Measurements from ENCODE around the gene ATP6V0B. TPM values are rescaled to one million over a fixed set of nuclear protein-coding genes. Genes with fewer than 3 reads are reported as not detected.

ATP6V0B gene
- total and polyA plus RNA-seq, 2 of the 13 experiments (the other 11 are each of a cell fraction or from before 2014, with no cell fraction given) = 157 to 161 TPM

DNA sequence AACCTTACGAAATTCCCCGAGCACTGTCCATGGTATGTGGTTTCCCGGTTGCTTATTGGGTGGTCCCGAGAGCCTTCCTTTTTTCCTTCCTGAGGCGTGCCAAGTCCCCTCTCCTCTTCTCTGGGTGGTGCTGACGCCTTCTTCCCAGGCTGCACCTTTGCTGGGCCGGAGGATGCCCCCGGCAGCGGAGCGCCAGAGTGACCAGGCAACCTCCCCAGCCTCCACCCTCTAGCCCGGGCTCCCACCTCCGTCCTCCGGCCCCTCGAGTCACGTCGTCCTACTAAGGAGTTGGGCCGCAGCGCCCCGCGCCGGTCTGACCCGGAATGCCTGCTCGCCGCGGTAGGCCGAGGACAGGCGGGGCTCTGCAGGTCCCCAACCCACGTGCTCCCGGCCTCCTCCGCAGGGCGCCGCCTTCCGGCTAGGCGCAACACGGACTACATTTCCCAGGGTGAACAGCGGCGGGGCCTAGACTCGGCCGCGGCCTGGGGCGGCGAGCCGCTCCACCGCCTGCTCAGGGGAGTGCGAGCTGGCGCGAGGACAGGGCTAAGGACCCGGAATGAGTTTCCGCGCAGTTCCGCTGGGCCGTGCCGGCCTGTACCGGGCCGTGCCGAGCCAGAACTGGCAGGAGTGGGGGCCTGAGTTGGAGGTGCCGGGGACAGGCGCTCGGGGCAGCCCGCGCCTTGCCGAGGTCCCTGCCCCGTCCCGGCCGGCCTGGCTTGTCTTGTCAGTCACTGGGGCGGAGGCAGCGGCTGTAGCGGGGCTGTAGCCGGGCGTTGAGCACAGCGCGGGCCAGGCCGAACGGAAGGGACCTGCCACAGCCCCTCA, 28.3 kb upstream of the ATP6V0B start, which contains the start of gene IPO13 (continued):
- no peak; the same call in 1 of the 2 replicates for TF ChIP-seq SMYD3 (CRISPR knock-in tag; IDR thresholded peaks at IDR 0.05)
- TF ChIP-seq ZNF468 (CRISPR knock-in tag; IDR thresholded peaks at IDR 0.05) = peak; percentile 68; the same call in 1 of the 2 replicates
- no peak for TF ChIP-seq SNAI1 (CRISPR knock-in tag; IDR thresholded peaks at IDR 0.05; ENCODE audit: borderline replicate concordance)
- no peak for TF ChIP-seq ZFP36L2 (CRISPR knock-in tag; IDR thresholded peaks at IDR 0.05)
- peak; percentile 96 for TF ChIP-seq ZNF790 (CRISPR knock-in tag; IDR thresholded peaks at IDR 0.05; ENCODE audit: borderline replicate concordance)
- peak; percentile 40 for TF ChIP-seq FOSL2 (CRISPR knock-in tag; IDR thresholded peaks at IDR 0.05)
- no peak for TF ChIP-seq ZNF7 (CRISPR knock-in tag; IDR thresholded peaks at IDR 0.05)
- peak; percentile 97 for TF ChIP-seq GABPB1 (CRISPR knock-in tag; IDR thresholded peaks at IDR 0.05)
- no peak; the same call in 1 of the 2 replicates for TF ChIP-seq ZSCAN20 (CRISPR knock-in tag; IDR thresholded peaks at IDR 0.05; ENCODE audit: borderline replicate concordance)
- TF ChIP-seq, protein P1, sequence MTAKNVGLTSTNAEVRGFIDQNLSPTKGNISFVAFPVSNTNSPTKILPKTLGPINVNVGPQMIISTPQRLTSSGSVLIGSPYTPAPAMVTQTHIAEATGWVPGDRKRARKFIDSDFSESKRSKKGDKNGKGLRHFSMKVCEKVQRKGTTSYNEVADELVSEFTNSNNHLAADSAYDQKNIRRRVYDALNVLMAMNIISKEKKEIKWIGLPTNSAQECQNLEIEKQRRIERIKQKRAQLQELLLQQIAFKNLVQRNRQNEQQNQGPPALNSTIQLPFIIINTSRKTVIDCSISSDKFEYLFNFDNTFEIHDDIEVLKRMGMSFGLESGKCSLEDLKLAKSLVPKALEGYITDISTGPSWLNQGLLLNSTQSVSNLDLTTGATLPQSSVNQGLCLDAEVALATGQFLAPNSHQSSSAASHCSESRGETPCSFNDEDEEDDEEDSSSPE (CRISPR knock-in tag; IDR thresholded peaks at IDR 0.05) = peak; percentile 89
- TF ChIP-seq FOXM1 (CRISPR knock-in tag; IDR thresholded peaks at IDR 0.05) = 0 out of 2 replicates have a peak, but pooled peaks have one; percentile 60
- 0 out of 2 replicates have a peak, but pooled peaks have one; percentile 43 for TF ChIP-seq ZNF768 (CRISPR knock-in tag; IDR thresholded peaks at IDR 0.05)
- TF ChIP-seq, protein P2, sequence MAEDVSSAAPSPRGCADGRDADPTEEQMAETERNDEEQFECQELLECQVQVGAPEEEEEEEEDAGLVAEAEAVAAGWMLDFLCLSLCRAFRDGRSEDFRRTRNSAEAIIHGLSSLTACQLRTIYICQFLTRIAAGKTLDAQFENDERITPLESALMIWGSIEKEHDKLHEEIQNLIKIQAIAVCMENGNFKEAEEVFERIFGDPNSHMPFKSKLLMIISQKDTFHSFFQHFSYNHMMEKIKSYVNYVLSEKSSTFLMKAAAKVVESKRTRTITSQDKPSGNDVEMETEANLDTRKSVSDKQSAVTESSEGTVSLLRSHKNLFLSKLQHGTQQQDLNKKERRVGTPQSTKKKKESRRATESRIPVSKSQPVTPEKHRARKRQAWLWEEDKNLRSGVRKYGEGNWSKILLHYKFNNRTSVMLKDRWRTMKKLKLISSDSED (CRISPR knock-in tag; IDR thresholded peaks at IDR 0.05) = no peak
- no peak for TF ChIP-seq ATM (IDR thresholded peaks at IDR 0.05; ENCODE audit: borderline replicate concordance)
- peak; percentile 83 for TF ChIP-seq SALL1 (CRISPR knock-in tag; IDR thresholded peaks at IDR 0.05)
- peak; percentile 78 for TF ChIP-seq PITX1 (CRISPR knock-in tag; IDR thresholded peaks at IDR 0.05)
- TF ChIP-seq, protein P3, sequence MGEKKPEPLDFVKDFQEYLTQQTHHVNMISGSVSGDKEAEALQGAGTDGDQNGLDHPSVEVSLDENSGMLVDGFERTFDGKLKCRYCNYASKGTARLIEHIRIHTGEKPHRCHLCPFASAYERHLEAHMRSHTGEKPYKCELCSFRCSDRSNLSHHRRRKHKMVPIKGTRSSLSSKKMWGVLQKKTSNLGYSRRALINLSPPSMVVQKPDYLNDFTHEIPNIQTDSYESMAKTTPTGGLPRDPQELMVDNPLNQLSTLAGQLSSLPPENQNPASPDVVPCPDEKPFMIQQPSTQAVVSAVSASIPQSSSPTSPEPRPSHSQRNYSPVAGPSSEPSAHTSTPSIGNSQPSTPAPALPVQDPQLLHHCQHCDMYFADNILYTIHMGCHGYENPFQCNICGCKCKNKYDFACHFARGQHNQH (CRISPR knock-in tag; IDR thresholded peaks at IDR 0.05) = peak; percentile 81; the same call in 1 of the 2 replicates
- no peak for TF ChIP-seq ZNF530 (CRISPR knock-in tag; IDR thresholded peaks at IDR 0.05; ENCODE audit: low read depth)
- peak; percentile 30; the same call in 1 of the 2 replicates for TF ChIP-seq SIX1 (CRISPR knock-in tag; IDR thresholded peaks at IDR 0.05; ENCODE audit: borderline replicate concordance)
- TF ChIP-seq ZNF225 (CRISPR knock-in tag; IDR thresholded peaks at IDR 0.05) = peak; percentile 82
- peak; percentile 64; the same call in 1 of the 2 replicates for TF ChIP-seq GATA4 (IDR thresholded peaks at IDR 0.05; ENCODE audit: borderline replicate concordance, low read depth)
- peak; percentile 89 for TF ChIP-seq SP4 (CRISPR knock-in tag; IDR thresholded peaks at IDR 0.05)
- TF ChIP-seq, protein P4, sequence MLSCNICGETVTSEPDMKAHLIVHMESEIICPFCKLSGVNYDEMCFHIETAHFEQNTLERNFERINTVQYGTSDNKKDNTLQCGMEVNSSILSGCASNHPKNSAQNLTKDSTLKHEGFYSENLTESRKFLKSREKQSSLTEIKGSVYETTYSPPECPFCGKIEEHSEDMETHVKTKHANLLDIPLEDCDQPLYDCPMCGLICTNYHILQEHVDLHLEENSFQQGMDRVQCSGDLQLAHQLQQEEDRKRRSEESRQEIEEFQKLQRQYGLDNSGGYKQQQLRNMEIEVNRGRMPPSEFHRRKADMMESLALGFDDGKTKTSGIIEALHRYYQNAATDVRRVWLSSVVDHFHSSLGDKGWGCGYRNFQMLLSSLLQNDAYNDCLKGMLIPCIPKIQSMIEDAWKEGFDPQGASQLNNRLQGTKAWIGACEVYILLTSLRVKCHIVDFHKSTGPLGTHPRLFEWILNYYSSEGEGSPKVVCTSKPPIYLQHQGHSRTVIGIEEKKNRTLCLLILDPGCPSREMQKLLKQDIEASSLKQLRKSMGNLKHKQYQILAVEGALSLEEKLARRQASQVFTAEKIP (CRISPR knock-in tag; IDR thresholded peaks at IDR 0.05; ENCODE audit: borderline replicate concordance) = no peak
- TF ChIP-seq, protein P5, sequence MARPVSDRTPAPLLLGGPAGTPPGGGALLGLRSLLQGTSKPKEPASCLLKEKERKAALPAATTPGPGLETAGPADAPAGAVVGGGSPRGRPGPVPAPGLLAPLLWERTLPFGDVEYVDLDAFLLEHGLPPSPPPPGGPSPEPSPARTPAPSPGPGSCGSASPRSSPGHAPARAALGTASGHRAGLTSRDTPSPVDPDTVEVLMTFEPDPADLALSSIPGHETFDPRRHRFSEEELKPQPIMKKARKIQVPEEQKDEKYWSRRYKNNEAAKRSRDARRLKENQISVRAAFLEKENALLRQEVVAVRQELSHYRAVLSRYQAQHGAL (CRISPR knock-in tag; IDR thresholded peaks at IDR 0.05; ENCODE audit: not compliant biosample characterization) = no peak

Measured in HepG2 (cell line).